HepG2 (cell line): ENCODE results near the gene ATXN3L. TPM values are rescaled to one million over a fixed set of nuclear protein-coding genes. Genes with fewer than 3 reads are reported as not detected.

Experiments used
- ATAC-seq: fragments of 200-7000 bp; cut with Tn5 transposase; 3 replicates; pipeline ENCODE4 v1.9.1; 2020; ENCODE audit warnings: mild to moderate bottlenecking, moderate library complexity
- BruUV-seq: library from RNA; stranded (reverse); fragments of 400-500 nt; replicated peaks from 2 replicates; lab custom pipeline; 2021; lab: Mats Ljungman, UMichigan
- CTCF ChIA-PET: fragments of 300-600 bp; formaldehyde crosslinking; extraction: SDS; loops from one replicate; lab custom pipeline; 2021; ENCODE audit warnings: low total read pairs, inconsistent platforms, low intra/inter-chr PET ratio; lab: Yijun Ruan, JAX
- POLR2A ChIA-PET: fragments of 350-600 bp; sonication (Branson Sonifier 250); formaldehyde crosslinking; loops from one replicate; lab custom pipeline; 2020; ENCODE audit warnings: antibody characterized with exemption, inconsistent platforms; lab: Yijun Ruan, JAX
- DNase-seq: peaks from one replicate; pipeline ENCODE4 v3.0.0-alpha.2; 2015; ENCODE audit warnings: low spot score
- FAIRE-seq: peaks from 3 replicates; lab custom pipeline; 2011; peaks lifted over from hg19 to GRCh38; lab: Jason Lieb, UNC
- H2AFZ ChIP-seq: one replicate; pipeline ENCODE4 v1.6.1; 2011; ENCODE audit warnings: low read length, inconsistent platforms
- H3K27ac ChIP-seq: fragments of 300-600 bp; 3 replicates; pipeline ENCODE4 v1.8.0; 2011; ENCODE audit warnings: mixed run types, mild to moderate bottlenecking, mixed read lengths, low read length, inconsistent platforms; ENCODE audit not compliant: insufficient read depth; ENCODE audit errors: extremely low read length
- H3K27me3 ChIP-seq, 2 experiments: fragments of 200-600 bp in 1 of 2; 2 replicates in 1 of 2; 3 replicates in 1 of 2; pipeline versions ENCODE4 v1.6.0 to v1.8.0; 2011; ENCODE audit warnings: low read length in 2 of 2, mild to moderate bottlenecking in 2 of 2, moderate library complexity in 2 of 2, inconsistent platforms in 1 of 2; ENCODE audit not compliant: insufficient read depth in 2 of 2, control insufficient read depth in 1 of 2
- H3K36me3 ChIP-seq, 2 experiments: fragments of 200-600 bp in 1 of 2; replicated peaks in 1 of 2; 2 replicates in 1 of 2; 3 replicates in 1 of 2; pipeline versions ENCODE4 v1.5.1 to v1.8.0; 2011; ENCODE audit warnings: low read length in 2 of 2, inconsistent platforms in 1 of 2; ENCODE audit not compliant: insufficient read depth in 2 of 2, control insufficient read depth in 1 of 2
- H3K4me1 ChIP-seq: 2 replicates; pipeline ENCODE4 v1.5.1; 2012; ENCODE audit warnings: low read length, inconsistent platforms; ENCODE audit not compliant: insufficient read depth
- H3K4me2 ChIP-seq: 2 replicates; pipeline ENCODE4 v1.6.0; 2011; ENCODE audit warnings: low read depth, low read length, inconsistent platforms
- H3K4me3 ChIP-seq, 3 experiments: fragments of 200-600 bp in 1 of 3; sonication (generic), shearing (Covaris generic) in 1 of 3; replicated peaks in 1 of 3; 2 replicates each; pipeline ENCODE4 v1.5.1; 2011 to 2016; ENCODE audit warnings: low read length in 3 of 3, inconsistent platforms in 2 of 3, low read depth in 2 of 3, mild to moderate bottlenecking in 2 of 3, control low read depth in 1 of 3, mixed read lengths in 1 of 3; ENCODE audit not compliant: insufficient read depth in 1 of 3
- H3K79me2 ChIP-seq: one replicate; pipeline ENCODE4 v1.6.1; 2011; ENCODE audit warnings: low read length, inconsistent platforms; ENCODE audit not compliant: insufficient read depth
- H3K9ac ChIP-seq: 2 replicates; pipeline ENCODE4 v1.6.0; 2011; ENCODE audit warnings: mild to moderate bottlenecking, low read depth, low read length, inconsistent platforms; ENCODE audit not compliant: insufficient read depth
- H3K9me3 ChIP-seq: 2 replicates; pipeline ENCODE4 v1.5.1; 2012; ENCODE audit warnings: mild to moderate bottlenecking, low read length
- H4K20me1 ChIP-seq: 2 replicates; pipeline ENCODE4 v1.6.0; 2011; ENCODE audit warnings: inconsistent platforms, mild to moderate bottlenecking, low read length, moderate library complexity; ENCODE audit not compliant: insufficient read depth
- KMT2A ChIP-seq: sonication (generic); formaldehyde crosslinking; IDR thresholded peaks from 2 replicates; pipeline ENCODE4 v1.4.0; 2020; ENCODE audit warnings: missing genetic modification reagents
- ZNF292 ChIP-seq: sonication (generic); formaldehyde crosslinking; IDR thresholded peaks from 2 replicates; pipeline ENCODE4 v1.8.1; 2022; ENCODE audit warnings: mild to moderate bottlenecking, low read depth, missing genetic modification reagents, borderline replicate concordance
- WGBS: methylation state at CpG from one replicate; pipeline ENCODE4 v1.1.6; 2017; ENCODE audit warnings: low lambda C conversion rate; 5-methylcytosine and 5-hydroxymethylcytosine counted together
- in situ Hi-C: cut with HindIII; loops from 2 replicates; pipeline ENCODE4 v1.10.0; 2017; ENCODE audit warnings: low pct_unique_long_range_greater_than_20kb; ENCODE audit not compliant: extremely low pct_ligation_motif_present
- intact Hi-C: fragments of 100-400 bp; cut with micrococcal nuclease; formaldehyde crosslinking; loops from one replicate; pipeline ENCODE4 v1.10.0; 2022; ENCODE audit not compliant: unreplicated experiment
- polyA plus RNA-seq, 8 experiments: library from polyadenylated mRNA; depleted of rRNA in 3 of 8; stranded (reverse) in 7 of 8; unstranded in 1 of 8; fragments of >200 nt; fragmentation: Illumina TruSeq in 4 of 8; extraction: Trizol in 4 of 8; gene quantifications; 2 replicates each; pipeline versions ENCODE4 v1.2.1 to v1.2.3, GENCODE V29; 2011 to 2016; ENCODE audit warnings: low read depth in 4 of 8, missing spikeins in 1 of 8, mixed read lengths in 1 of 8; ENCODE audit not compliant: insufficient read depth in 1 of 8
- total RNA-seq, 5 experiments: library from RNA; depleted of rRNA; stranded (reverse); fragments of >200 nt; fragmentation: Illumina TruSeq; extraction: Trizol; gene quantifications; 2 replicates each; pipeline ENCODE4 v1.2.3, GENCODE V29; 2016; ENCODE audit warnings: low read depth in 1 of 5
- TF ChIP-seq, protein P1 (sequence below): sonication (generic); formaldehyde crosslinking; IDR thresholded peaks from 2 replicates; pipeline ENCODE4 v1.5.1; 2020; ENCODE audit warnings: missing genetic modification reagents, mild to moderate bottlenecking, borderline replicate concordance
- TF ChIP-seq, protein P2 (sequence below): sonication (generic); formaldehyde crosslinking; IDR thresholded peaks from 2 replicates; pipeline ENCODE4 v1.9.0; 2021; ENCODE audit warnings: missing genetic modification reagents, mild to moderate bottlenecking, borderline replicate concordance
- TF ChIP-seq, protein P3 (sequence below): sonication (generic); formaldehyde crosslinking; IDR thresholded peaks from 2 replicates; pipeline ENCODE4 v1.4.0; 2020; ENCODE audit warnings: mild to moderate bottlenecking, low read depth, missing genetic modification reagents
- TF ChIP-seq, protein P4 (sequence below): IDR thresholded peaks from 2 replicates; pipeline ENCODE4 v1.6.1; 2016; ENCODE audit warnings: missing genetic modification reagents, missing compliant biosample characterization

ATXN3L gene
- total and polyA plus RNA-seq, 2 of the 13 experiments (the other 11 are each of a cell fraction or from before 2014, with no cell fraction given): not detected

DNA sequence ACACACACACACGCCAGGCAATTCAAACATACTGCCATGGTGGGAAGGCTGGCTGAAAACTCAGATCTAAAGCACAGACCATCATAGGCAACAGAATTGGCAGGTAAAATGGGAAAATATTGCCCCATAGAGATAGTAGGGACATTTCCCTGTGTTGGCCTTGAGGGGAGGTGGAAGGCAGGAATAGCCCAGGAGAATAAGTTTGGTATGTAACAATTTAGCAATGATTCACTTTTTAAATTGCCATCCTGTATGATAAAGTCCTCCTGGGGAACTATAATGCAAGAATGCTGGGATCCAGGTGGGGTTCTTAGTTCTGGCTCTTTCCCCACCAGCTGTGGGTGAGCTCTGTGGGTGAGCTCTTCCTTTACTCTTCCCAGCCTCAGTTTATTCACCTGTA lies 51.0 kb downstream of the ATXN3L start:
- TF ChIP-seq ZNF292 (CRISPR knock-in tag): no peak
- TF ChIP-seq, protein P1, sequence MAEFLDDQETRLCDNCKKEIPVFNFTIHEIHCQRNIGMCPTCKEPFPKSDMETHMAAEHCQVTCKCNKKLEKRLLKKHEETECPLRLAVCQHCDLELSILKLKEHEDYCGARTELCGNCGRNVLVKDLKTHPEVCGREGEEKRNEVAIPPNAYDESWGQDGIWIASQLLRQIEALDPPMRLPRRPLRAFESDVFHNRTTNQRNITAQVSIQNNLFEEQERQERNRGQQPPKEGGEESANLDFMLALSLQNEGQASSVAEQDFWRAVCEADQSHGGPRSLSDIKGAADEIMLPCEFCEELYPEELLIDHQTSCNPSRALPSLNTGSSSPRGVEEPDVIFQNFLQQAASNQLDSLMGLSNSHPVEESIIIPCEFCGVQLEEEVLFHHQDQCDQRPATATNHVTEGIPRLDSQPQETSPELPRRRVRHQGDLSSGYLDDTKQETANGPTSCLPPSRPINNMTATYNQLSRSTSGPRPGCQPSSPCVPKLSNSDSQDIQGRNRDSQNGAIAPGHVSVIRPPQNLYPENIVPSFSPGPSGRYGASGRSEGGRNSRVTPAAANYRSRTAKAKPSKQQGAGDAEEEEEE (CRISPR knock-in tag): no peak
- TF ChIP-seq, protein P2, sequence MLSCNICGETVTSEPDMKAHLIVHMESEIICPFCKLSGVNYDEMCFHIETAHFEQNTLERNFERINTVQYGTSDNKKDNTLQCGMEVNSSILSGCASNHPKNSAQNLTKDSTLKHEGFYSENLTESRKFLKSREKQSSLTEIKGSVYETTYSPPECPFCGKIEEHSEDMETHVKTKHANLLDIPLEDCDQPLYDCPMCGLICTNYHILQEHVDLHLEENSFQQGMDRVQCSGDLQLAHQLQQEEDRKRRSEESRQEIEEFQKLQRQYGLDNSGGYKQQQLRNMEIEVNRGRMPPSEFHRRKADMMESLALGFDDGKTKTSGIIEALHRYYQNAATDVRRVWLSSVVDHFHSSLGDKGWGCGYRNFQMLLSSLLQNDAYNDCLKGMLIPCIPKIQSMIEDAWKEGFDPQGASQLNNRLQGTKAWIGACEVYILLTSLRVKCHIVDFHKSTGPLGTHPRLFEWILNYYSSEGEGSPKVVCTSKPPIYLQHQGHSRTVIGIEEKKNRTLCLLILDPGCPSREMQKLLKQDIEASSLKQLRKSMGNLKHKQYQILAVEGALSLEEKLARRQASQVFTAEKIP (CRISPR knock-in tag): no peak
- no peak for TF ChIP-seq KMT2A
- TF ChIP-seq, protein P3, sequence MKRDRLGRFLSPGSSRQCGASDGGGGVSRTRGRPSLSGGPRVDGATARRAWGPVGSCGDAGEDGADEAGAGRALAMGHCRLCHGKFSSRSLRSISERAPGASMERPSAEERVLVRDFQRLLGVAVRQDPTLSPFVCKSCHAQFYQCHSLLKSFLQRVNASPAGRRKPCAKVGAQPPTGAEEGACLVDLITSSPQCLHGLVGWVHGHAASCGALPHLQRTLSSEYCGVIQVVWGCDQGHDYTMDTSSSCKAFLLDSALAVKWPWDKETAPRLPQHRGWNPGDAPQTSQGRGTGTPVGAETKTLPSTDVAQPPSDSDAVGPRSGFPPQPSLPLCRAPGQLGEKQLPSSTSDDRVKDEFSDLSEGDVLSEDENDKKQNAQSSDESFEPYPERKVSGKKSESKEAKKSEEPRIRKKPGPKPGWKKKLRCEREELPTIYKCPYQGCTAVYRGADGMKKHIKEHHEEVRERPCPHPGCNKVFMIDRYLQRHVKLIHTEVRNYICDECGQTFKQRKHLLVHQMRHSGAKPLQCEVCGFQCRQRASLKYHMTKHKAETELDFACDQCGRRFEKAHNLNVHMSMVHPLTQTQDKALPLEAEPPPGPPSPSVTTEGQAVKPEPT (CRISPR knock-in tag): no peak
- TF ChIP-seq, protein P4, sequence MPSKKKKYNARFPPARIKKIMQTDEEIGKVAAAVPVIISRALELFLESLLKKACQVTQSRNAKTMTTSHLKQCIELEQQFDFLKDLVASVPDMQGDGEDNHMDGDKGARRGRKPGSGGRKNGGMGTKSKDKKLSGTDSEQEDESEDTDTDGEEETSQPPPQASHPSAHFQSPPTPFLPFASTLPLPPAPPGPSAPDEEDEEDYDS: no peak
- Histone ChIP-seq H3K9ac (no peak overlapping the region), H3K4me2 (no peak overlapping the region), H3K4me1 (no peaks in the 10 kb centered on the region), H3K4me3 (no peak overlapping the region), H3K79me2 (no peaks in the 10 kb centered on the region), H4K20me1 (no peaks in the 10 kb centered on the region), H2AFZ (no peak overlapping the region), H3K9me3 (no peaks in the 10 kb centered on the region), H3K27ac (no peak overlapping the region), H3K27me3 (no peaks in the 10 kb centered on the region), H3K36me3 (no peaks in the 10 kb centered on the region)
- intact Hi-C loops: no loop called here
- FAIRE-seq (no peak), DNase-seq (no peak), ATAC-seq (no peak)
- CTCF ChIA-PET: no interaction called here
- POLR2A ChIA-PET: no interaction called here
- WGBS: 60% methylated on average over 1 of the region's 1 CpG
- no TSS peak for BruUV-seq
- in situ Hi-C loops: no loop called here

Other genes with a start within 250 kb of the ATXN3L start
- gene EGFL6, start 249.5 kb upstream of the ATXN3L start, total RNA-seq (2016; rRNA removed; fragmentation: Illumina TruSeq; extraction: Trizol): not detected in 2 replicates
- not detected in 2 replicates for gene EGFL6, start 249.5 kb upstream of the ATXN3L start, polyA plus RNA-seq (2011; rRNA removed)